Stimulated activated CD4-positive, alpha-beta T cell treated with anti-CD3 and anti-CD28 coated beads, Interleukin-2, amount 100 ng/mL, for 48 hours (primary cell): ENCODE data around the gene MED13.
"Not testable (repeated sequence)": the region's sequence is repeated elsewhere in the genome, so short reads cannot be mapped to it uniquely, and the experiment has no call there.

Source experiments
- DNase-seq, 2 donors: peaks; one replicate each; pipeline ENCODE4 v3.0.0-alpha.2; 2020

The MED13 gene

DNA sequence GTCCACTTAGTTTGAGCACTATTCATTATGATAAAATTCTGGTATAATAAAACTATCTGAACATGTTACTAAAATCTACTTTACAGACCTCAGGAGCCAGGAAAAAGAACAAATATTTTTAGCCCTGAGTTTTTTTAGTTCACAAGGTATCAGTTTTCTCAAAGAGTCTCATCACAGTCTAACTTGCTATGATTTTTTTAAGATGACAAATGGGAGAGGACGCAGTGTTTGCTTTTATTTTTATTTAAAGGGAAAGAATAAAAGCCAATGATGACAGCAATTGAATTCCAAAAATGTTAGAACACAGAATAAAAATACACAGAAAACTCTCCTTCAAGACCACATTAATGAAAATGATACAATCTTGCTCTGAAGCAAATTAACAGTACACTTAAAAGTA lies 7.4 kb downstream of the MED13 start:
- no peak for DNase-seq

DNA sequence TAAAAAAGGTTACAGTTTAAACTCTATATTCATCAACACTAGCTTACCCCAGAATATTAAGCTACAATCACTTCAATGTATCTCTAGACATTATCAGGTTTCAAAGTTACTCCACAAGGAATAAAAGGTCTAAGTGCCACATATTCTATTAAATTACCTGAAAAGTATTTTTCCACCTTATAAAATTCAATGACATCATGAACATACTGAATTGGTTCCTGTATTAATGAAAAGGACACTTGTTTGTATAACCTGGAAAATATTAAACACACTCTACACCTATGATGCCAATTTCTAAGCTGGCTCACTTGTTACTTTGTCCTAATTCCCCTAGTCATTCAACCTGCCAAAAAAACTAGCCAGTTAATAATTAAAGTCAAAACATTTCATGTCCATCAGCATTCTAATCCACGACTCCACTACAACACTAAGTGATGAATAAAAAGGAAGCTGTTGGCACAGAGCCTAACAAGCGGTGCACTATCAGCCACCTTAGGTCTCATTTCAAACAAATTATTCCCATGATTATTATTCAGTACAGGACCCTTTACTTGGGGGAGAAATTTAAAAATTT lies 12.2 kb downstream of the MED13 start:
- no peak for DNase-seq

DNA sequence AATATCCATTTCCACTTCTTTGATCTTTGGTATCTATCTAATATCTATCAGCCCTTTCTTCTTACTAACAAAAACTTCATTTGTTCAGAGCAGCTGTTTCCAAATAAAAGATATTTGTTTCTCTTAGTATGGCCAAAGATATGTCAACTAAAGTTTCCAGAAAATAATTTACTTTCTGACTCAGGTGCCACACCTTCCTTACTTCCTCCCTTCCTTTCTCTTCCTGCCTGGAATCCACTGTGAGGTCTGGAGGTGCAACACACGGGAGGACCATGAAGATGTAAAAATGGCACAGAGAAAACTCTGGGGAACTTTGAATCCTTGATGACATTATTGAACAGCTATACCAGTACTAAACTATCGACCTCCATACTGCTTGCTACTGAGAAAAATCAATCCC lies 14.0 kb downstream of the MED13 start:
- no peak for DNase-seq

DNA sequence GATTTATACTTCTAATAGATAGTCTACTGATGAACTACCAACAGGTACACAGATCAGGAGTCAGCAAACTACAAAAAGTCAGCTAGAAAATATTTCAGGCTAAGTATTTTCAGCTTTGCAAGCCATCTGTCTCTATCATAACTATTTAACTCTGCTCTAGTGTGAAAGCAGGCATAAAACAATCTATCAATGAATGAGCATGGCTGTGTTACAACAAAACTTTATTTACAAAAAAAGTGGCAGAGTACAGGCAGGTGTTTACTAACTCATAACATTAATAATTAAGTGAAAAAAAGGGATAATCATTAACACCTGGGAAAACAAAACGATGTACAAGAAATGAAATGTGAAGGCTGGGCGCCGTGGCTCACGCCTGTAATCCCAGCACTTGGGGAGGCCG lies 15.8 kb downstream of the MED13 start:
- DNase-seq: no peak

DNA sequence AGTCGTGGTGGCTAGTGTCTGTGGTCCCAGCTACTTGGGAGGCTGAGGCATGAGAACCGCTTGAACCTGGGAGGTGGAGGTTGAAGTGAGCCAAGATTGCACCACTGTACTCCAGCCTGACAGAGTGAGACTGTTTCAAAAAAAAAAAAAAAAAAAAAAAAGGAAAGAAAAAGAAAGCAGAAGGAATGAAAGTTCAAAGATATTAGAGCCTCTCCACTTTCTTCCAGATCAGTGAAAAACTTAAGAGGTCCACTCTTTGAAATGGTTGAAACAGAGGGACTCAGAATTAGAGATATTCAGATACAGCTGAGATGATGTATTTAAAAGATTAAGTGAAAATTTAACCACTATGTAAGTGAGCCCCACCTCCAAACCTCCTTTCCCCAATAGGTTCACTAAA lies 16.8 kb downstream of the MED13 start:
- no peak for DNase-seq

DNA sequence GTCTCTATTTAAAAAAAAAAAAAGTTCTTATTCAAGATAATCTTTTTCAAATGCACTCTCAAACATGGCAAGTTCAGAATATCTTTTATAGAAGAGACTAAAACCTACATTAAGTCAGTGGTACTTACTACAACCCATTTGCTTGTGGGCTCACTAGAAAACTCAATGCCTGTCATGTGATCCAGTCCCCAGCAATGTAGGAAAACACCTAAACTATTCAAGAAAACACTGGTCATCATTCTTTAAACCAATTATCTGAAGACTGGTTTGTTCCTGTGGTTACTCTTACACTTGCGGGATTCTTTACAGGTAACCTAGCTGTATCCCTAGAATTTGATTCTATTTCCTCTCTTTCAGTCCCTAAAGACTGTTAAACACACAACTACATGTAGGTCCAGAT lies 19.6 kb downstream of the MED13 start:
- DNase-seq: no peak

DNA sequence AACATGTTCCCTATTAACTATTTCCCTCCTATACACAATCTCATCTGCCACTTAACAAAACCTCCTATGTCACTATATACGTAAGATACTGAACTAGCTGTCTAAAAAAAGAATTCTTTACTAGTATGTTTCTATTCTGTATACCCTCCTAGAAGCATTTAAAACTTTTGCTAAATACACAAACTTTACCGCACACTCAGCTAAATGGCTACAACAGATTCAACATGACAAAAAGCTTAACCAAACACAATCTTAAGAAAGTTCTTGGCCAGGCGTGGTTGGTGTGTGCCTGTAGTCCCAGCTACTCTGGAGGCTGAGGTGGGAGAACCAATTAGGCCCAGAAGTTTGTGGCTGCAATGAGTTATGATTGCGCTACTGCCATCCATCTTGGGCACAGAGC lies 20.0 kb downstream of the MED13 start:
- DNase-seq: no peak

DNA sequence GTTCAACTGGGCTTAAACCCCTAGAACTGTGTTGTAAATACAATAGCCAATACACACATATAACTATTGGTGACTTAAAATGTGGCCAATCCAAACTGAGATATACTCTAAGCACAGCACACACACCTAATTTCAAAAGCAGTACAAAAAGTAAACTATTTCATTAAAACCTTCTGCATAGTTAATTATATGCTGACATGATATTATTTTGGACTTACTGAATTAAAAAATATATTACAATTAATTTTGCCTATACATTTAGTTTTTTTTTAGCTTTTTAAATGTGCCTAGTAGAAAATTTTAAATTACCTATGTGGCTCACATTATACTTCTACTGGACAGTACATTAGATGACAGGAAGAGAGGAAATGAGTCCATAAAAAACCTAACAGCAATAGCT lies 21.5 kb downstream of the MED13 start:
- DNase-seq: no peak

DNA sequence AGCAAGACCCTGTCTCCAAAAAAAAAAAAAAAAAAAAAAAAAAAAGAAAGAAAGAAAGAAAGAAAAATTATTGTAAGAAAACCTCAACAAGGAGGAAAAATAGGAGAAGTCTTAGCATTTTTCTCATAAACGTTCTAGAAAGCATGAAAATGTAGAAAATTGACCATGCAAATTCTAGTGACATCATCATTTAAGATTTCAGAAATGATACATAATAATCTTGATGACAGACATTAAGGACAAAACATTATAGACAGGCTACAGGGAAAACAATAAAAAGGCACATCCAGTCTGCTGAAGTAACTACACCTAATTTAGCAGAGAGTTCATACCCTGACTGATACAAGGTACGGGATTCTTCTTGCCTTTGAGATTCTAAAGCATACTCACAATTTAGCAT lies 21.9 kb downstream of the MED13 start:
- DNase-seq: no peak

DNA sequence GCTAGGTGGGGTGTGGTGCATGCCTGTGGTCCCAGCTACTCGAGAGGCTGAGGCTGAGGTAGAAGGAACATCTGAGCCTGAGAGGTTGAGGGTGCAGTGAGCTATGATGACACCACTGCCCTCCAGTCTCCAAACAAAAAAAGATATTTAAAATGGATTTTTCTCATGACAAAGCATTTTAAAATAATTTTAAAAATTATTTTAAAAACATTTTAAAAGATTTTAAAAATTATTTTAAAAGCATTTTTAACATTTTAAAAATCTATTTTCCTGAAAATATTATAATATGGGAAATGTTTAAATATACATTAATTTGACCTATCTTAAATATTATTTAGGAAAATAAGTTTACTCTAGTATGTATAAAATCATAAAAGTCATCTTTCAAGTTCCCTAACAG lies 26.8 kb downstream of the MED13 start:
- DNase-seq: no peak

DNA sequence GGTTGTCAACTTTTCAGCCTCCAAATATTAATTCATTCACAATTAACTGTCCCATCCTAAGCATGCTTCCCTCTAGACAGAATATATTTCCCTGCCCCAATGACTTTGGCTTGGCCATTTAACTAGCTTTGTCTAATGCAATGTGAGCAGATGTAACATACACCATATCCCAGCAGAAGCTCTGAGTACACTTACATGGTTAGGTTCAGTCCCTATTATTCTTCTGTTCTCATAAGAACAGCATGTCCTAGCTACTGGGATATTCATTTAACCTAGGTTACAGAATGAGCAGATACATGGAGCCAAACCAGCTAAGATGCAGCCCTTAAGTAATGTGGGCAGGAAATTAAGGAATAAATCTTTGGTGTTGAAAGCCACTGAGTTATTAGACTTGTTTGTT lies 31.8 kb downstream of the MED13 start:
- DNase-seq: no peak

DNA sequence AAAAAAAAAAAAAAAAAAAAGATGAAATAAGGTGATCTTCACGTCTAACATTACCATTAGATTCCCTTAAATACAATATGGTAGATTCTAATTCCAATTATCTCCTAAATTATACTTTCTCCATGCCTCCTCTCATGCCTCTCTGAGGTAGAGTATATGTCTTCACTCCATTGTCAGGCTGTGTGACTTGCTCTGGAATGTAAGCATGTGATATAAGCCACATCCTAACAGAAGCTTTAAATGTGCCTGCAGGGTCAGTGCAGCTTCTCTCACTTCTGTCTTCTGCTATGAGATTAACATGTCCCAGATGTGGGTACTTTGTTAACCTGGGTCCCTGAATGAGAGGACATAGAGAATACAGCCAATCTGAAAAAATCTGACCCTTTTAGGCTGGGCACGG lies 32.6 kb downstream of the MED13 start:
- no peak for DNase-seq

DNA sequence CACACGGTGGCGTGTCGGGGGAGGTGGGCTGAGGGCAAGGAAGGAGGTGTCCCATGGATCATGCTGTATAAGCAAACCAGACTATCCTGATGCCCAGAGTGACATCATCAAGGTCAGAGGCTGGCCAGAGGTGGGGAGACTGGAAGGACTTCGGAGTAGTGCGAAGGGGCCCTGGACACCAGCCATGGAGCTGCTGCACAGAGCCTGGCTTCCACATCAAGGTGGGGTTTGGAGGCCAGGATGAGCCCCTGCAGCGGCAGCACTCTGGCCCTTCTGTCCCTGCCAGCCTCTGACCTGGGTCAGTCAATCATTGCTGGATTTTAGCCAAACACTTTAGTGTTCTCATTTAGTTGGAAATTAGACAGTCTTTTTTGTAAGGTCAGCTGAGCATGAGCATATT lies 34.8 kb downstream of the MED13 start:
- DNase-seq: no peak

DNA sequence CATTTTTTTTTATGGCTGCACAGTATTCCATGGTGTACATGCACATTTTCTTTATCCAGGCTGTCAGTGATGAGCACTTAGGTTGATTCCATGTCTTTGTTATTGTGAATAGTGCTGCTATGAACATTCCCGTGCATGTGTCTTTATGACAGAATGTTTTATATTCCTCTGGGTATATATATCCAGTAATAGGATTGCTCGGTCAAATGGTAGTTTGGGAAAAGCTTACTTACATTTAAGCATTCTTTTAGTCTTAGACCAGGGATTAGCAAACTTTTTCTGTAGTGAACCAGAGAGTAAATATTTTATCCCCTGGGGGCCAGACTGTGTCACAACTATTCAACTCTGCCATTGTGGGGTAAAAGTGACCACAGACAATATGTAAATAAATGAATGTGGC lies 40.2 kb downstream of the MED13 start:
- DNase-seq: no peak

DNA sequence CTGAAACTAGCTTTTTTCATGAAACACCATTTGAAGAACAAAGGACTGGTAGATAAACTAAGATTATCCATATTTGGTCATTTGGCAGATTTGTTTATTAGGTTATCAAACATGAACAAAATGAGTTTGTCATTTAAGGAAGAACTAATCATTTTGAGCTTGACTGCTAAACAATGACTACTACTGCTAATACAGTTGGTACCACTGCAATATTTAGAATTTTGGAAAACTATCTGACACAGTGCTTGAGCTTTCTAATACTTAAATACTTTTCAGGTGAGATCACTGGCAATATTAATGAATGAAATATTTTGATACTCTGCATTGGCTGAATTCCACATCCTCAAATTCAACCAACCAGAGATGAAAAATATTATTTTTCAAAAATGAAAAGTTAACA lies 47.2 kb downstream of the MED13 start:
- DNase-seq: no peak

DNA sequence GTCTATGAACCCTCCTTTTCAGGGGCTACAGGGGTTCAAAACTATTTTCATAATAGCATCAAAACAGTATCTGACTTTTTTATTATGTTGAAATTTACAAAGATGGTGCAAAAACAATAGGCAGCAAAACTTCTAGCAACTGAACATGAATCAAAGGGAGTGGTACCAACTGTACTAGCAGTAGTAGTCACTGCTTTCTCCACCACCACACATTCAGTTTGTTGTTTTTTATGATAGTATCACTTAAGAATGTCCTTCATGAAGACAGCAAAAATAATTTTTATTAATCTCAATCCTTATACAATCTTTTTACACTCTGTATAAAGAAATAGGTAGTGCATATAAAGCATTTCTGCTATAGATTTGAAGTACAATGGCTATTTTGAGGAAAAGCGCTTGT lies 47.6 kb downstream of the MED13 start:
- no peak for DNase-seq

DNA sequence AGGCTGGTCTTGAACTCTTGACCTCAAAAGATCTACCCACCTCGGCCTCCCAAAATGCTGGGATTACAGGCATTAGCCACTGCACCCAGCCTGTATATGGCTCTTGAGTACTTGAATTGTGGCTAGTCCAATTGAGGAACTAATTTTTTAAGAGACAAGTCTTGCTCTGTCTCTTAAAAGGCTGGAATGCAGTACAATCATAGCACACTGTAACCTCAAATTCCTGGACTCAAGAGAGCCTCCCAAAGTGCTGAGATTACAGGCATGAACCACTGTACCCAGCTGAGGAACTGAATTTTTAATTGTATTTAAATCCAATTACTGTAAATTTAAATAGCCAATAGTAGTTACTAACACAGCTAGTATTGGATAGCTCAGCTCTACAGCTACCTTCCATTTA lies 50.6 kb downstream of the MED13 start:
- no peak for DNase-seq

DNA sequence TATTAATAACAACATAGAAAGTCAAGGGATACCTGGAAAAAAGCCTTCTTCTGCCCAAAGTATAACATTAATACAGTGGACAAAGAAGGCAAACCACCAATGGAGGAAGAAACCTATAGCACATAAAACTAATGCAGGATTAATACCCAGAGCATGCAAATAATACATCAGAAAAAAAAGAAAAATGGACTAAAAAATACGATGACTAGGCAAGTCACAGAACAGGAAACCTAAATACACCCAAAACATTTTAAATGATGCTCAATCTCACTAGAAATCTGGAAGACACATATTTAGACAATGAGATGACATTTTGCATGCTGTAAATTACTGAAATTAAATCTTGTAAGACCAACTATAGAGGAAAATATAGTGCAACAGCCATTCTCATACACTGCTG lies 55.9 kb downstream of the MED13 start:
- no peak for DNase-seq

DNA sequence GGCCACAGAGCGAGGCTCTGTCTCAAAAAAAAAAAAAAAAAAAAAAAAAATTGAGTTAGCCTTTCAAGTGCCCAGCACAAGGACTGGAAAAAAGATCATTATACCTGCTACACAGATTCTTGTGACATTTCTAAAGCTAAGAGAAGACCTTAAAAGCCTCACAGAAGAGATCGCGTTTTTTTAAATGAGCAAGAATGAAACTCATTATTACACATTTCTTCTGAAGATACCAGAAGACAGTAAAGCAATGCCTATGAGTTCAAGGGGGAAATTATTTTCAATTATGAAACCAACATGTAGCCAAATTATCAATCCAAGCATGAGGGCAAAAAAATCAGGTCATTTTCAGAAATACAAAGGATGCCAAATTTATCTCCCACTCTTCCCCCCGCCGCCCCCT lies 56.8 kb downstream of the MED13 start:
- DNase-seq: no peak

DNA sequence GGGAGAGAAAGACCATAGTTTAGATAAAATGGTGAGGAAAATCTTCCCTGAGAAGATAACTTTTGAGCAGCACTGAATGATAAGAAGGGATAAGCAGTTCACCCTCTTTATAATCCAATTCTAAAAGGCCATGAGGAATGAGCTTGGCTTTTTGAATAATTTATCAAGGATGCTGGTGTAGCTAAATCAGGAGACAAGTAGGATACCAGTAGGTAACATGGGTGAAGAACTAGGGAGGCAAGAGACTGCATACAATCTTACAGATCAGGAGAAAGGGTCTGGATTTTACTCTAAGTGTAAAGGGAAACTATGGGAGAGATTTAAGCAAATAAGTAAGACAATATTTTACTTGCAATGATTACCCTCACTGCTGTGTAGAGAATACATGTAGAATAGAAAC lies 60.7 kb downstream of the MED13 start:
- no peak for DNase-seq

DNA sequence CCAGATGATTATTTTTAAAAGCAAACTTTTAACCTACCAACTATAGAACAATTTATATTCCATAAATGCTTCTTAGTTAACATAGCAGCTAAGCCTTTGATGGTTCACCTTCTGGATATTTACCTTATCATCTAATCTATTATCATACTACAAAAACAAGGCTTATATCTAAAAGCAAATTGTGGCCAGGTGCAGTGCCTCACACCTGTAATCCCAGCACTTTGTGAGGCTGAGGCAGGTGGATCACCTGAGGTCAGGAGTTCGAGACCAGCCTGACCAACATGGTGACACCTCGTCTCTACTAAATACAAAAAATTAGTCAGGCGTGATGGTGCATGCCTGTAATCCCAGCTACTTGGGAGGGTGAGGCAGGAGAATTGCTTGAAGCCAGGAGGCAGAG lies 61.9 kb downstream of the MED13 start:
- DNase-seq: not testable (repeated sequence)

DNA sequence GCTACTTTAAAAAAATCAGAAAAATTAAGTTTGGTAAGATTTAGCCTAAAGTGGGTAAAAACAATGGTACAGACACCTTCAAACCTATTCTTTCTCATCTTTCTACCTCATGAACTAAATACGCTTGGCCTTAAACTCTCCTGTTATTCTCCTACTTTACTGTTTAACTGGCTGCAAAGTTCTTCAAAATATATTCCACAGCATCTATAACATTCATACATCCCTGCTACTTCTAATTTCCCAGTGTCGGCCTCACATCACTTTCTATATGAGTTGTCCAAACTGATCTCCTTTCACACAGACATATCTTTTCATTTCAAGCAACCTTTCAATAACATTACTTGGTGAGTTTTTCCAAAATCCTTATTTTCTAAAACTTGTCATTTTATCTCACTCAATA lies 64.0 kb downstream of the MED13 start:
- no peak for DNase-seq

DNA sequence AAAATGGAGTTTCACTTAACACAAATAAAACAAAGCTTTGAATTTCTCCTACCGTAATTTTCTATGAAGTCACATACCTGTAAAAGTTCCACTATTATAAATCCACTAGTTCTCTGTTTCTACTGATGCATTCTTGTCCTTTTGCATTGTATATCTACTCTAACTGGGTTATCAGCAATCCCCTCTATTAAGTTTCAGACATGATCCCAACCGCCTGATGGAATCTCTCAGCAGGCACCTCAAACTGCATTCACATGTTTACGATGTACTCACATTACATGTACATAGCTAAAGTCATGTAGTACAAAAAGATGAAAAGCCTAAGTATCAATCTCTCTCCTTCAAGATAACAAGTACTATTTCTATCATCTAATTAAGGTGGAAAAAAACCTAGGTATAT lies 64.9 kb downstream of the MED13 start:
- DNase-seq: no peak

DNA sequence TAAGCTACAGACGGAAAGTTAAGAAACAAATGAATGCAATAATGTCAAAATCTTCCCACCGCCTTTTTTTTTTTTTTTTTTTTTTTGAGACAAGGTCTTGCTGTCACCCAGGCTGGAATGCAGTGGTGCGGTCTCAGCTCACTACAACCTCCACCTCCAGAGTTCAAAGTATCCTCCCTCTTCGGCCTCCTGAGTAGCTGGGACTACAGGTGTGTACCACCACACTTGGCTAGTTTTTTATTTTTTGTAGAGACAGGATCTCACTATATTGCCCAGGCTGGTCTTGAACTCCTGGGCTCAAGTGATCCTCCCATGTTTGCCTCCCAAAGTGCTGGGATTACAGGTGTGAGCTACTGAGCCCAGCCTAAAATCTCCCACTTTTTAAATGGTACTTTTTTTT lies 66.5 kb downstream of the MED13 start:
- DNase-seq: not testable (repeated sequence)

DNA sequence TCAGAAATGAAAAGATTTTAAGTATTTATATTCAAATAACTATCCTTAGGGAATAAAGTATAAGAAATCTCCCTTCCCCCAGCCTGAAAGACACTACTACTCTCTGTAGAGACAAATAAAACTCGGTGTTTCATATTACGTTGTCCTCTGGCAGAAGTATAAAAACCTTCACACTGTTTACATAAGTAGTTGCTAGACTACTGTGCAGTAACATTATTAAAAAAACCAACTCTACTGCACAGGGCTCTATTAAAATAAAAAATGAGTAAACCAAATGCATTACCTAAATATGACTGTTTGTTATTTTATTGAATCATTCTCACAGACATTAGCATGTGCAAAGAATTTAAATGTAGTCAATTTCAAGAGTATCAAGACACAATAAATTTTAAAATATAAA lies 67.4 kb downstream of the MED13 start:
- DNase-seq: no peak
